GM18499 (cell line): ENCODE data around the gene MEIS1.

Experiments
- ATAC-seq: cut with Tn5 transposase; IDR thresholded peaks from one replicate; pipeline ENCODE4 v1.9.1; 2021; ENCODE audit warnings: moderate number of reproducible peaks; ENCODE audit not compliant: insufficient read depth, unreplicated experiment

MEIS1 gene

GRCh38 chr2:66602341-66602740, 167.4 kb downstream of the MEIS1 start:
- no peak for ATAC-seq

- no peak for ATAC-seq
These were observed 169.4 kb downstream of the MEIS1 start for GRCh38 chr2:66604326-66604725.

GRCh38 chr2:66604976-66605375, 170.1 kb downstream of the MEIS1 start:
- ATAC-seq = no peak

GRCh38 chr2:66607152-66607551, 172.2 kb downstream of the MEIS1 start:
- no peak for ATAC-seq
